RKO (cell line): ENCODE data around the gene AFF3.

Source experiments
- DNase-seq: peaks from one replicate; pipeline ENCODE4 v3.0.0-alpha.2; 2016; ENCODE audit warnings: low spot score

The AFF3 gene

GRCh38 chr2:99600981-99601651, 541.3 kb downstream of the AFF3 start:
- DNase-seq = no peak

DNA sequence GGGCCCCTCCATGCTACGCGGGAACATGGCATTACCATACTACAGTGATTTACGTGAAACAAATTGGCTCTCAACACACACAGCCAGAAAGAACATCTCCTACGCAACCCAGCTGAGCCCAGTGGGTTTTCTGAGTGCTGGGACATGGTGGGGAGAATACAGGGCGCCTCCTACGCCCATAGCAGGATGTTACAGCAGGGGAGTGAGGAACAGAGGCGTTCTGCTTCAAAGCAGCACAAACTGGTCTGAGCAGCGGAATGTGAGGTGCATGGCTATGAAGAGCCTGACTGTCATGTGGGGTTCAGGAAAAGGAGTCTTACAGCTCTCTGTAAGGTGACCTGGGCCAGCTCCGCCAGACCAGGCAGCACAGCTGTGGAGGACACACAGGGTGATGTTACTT, 543.9 kb downstream of the AFF3 start:
- no peak for DNase-seq

DNA sequence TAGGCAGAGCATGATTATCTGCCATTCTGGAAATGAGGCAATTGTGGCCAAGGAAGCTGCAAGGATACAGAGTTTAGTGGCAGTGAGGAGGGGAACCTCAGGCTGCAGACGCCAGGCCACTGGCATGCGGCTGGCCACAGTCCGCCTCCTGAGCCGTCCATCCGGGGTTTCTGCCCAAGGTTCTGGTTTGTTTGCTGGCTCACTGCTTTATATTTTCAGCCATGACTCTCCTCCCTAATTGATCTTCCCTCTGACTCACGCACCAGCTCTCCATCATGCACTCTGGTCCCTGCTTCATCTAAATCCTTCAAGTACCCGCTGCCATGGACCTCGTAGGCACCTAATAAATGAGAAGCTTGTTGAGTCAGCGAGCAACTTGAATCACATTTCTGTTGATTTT, 544.8 kb downstream of the AFF3 start:
- DNase-seq = no peak

- DNase-seq = no peak
Measured at GRCh38 chr2:99595373-99595772, 547.0 kb downstream of the AFF3 start.

DNA sequence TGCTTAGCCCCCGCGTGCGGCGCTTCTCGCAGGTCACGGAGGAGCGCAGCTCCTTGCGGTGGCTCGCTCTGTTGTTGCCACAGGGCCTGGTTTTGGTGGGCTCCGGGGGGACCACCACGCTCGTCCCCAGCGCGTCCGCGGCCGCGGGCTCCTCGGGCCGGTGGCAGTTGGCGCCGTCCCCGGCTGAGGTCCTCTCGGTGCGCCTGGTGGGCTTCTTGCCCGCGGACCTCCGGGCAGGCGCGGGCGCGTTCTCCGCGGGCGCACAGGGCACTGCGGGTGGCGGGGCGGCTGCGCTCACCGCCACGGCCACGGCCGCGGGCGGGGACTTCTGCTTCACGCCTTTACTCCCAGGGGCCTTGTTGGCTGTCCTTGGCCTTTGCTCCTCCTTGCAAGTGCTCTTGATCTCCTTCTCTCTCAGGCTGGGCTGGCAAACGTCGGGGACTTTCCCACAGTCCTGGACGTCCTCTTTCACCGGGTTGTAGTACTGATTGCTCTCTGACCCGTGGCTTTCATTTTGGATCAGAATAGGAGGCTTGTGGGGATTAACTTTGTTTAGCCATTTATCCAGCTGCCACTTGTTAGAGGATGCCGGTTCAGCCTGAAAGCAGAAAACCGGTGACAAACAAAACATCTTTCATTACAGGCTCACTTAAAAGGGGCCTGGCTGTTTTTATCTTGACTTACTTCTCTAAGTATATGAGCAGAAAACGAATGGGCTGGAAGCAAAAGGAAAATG, 548.5 kb downstream of the AFF3 start:
- no peak for DNase-seq

DNA sequence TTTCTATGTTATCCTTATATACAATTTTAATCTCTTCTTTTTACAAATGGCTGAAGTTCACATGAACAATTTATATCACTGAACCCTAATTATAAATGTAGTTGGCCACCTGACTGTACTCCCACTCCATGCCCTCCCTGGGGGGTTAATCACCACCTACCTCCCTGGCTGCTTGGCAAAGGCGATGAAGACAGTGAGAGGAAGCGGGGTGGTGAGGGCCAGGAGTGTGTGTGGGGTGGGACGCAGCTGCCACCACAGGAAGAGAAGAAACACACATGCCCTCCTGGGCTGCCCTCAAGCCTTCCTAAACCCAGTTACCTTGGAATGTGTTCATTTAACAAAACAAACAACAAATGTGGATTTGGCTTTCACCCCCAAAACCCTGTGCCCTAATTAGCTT, 565.6 kb downstream of the AFF3 start:
- DNase-seq = no peak

- DNase-seq = no peak
Measured at GRCh38 chr2:99573634-99574251, 568.6 kb downstream of the AFF3 start.

GRCh38 chr2:99572373-99573164, 569.8 kb downstream of the AFF3 start:
- DNase-seq = no peak

DNA sequence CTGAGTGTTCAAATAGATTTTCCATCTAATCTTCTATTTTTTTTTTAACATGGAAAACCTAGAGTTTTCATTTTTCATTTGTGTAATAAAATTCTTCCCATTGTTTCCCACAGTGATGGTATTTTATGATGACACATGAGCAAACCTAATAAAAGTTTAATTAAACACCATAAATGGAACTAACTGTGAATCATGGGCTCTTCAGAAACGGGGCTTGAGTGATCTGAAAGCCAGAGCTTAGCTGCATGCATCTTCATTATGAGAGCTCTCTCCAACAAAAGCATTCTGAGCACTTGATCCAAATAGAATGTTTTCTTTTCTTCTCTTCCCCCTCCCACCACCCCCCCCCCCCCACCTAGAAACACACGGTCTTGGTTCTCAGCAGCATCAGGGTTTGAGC, 570.4 kb downstream of the AFF3 start:
- DNase-seq = no peak

DNA sequence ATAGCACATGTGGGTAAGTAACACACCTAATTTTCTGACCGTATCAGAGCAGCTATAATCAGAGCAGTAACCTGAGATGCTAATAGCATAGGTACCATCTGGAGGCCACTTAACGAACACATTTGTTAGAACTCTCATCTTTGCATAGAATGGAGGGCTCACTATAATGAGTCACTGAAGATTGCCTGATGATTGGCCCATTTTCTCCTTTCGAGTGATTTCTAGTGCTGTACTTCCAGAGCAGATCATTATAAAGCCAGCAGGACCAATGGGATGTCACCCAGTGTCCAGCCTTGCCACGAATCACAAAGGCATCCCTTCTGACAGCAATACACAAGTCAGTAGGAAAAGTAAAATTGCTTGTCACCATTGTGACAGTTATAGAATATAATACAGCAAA, 570.9 kb downstream of the AFF3 start:
- no peak for DNase-seq

GRCh38 chr2:99571021-99571420, 571.4 kb downstream of the AFF3 start:
- no peak for DNase-seq

GRCh38 chr2:99569386-99569785, 573.0 kb downstream of the AFF3 start:
- no peak for DNase-seq

GRCh38 chr2:99565227-99565626, 577.2 kb downstream of the AFF3 start:
- DNase-seq = no peak

- no peak for DNase-seq
Measured at GRCh38 chr2:99562516-99562915, 579.9 kb downstream of the AFF3 start.

GRCh38 chr2:99561804-99562203, 580.6 kb downstream of the AFF3 start:
- DNase-seq = no peak

- DNase-seq = peak; percentile 73
Measured at GRCh38 chr2:99559075-99559662, 583.2 kb downstream of the AFF3 start.

GRCh38 chr2:99555404-99555803, 587.0 kb downstream of the AFF3 start:
- no peak for DNase-seq

DNA sequence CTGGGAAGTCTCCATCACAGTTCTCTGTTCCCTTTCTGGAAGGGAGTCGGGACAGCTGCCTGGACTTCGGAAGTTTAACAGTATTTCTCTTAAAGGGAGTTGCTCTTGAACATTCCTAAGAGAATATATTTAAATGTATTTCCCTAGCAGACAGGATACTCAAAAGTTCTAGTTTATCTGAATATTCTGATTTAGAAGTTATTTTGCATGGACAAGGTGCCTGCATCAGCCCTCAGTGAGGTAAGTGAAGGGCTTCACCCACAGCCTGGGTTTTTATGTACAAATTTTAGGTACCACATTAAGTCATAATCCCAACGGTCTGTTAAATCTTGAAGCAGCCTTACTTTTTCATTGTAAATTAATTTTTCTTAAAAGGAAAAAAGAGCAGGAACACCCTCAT, 587.5 kb downstream of the AFF3 start:
- no peak for DNase-seq

- no peak for DNase-seq
Measured at GRCh38 chr2:99554238-99554637, 588.2 kb downstream of the AFF3 start.

DNA sequence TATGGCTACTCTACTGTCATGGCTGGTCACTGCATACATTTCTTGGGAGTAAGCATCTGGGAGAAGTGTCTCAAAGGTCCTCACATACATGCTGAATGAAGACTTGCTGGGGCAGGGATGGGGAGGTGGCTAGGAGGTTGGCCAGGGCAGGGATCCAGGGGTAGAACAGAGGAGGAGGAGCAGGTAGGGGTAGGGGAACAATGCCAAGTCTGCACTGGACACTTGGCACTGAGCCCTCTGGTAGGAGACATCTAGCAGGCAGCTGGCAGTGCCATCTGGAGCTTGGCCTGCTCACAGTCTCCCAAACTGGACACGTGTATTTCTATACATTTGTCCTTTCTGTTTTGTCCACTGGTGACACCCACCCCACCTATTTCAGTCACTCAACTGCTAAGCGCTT, 589.9 kb downstream of the AFF3 start:
- DNase-seq = no peak

DNA sequence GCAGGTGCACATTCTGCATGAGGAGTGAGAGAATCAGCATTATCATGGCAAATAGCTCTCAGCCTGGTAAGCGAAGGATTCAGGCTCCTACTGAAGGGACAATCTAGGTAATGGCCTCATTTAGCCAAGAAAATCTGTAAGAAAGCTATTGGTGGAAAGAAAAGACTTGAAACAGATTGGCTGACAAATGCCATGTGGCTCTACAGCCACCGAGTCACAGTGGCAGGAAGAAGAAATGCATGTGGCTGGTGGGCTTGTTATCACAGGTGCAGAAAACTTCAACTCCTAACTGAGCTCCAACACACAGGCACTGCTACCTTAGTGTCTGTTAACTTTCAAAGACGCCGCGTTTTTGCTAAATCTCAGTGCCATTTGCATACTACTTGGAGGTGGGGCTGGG, 592.0 kb downstream of the AFF3 start:
- no peak for DNase-seq

GRCh38 chr2:99545604-99546003, 596.8 kb downstream of the AFF3 start:
- no peak for DNase-seq
